Measurements from ENCODE around the gene SFSWAP.

DNA sequence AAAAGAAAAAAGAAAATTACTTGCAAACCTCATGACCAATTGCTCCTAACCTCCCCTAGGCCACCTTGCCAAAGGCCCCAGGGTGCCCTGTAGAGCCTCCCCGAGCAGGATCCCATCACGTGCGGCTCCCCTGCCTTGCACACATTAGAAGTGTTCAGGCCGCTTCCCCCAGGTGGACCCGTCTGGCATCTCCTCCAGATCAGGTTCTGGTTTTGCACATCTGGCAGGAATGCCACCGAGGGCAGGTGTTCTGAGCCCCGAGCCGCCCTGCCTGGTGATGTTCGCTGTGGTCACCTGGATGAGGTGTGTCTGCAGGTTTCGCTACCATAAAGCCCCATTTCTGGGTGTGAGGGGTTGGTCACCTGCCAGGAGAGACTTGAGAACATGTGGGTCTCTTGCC, 136.6 kb downstream of the SFSWAP start:
- TF ChIP-seq EZH2 (IDR thresholded peaks at IDR 0.05; ENCODE audit: borderline replicate concordance) (no peak), EZH2phosphoT487 (IDR thresholded peaks at IDR 0.05; ENCODE audit: low read depth, severe bottlenecking, unreplicated experiment) (no peak)
- TF ChIP-seq, protein P1, sequence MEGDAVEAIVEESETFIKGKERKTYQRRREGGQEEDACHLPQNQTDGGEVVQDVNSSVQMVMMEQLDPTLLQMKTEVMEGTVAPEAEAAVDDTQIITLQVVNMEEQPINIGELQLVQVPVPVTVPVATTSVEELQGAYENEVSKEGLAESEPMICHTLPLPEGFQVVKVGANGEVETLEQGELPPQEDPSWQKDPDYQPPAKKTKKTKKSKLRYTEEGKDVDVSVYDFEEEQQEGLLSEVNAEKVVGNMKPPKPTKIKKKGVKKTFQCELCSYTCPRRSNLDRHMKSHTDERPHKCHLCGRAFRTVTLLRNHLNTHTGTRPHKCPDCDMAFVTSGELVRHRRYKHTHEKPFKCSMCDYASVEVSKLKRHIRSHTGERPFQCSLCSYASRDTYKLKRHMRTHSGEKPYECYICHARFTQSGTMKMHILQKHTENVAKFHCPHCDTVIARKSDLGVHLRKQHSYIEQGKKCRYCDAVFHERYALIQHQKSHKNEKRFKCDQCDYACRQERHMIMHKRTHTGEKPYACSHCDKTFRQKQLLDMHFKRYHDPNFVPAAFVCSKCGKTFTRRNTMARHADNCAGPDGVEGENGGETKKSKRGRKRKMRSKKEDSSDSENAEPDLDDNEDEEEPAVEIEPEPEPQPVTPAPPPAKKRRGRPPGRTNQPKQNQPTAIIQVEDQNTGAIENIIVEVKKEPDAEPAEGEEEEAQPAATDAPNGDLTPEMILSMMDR (IDR thresholded peaks at IDR 0.05; ENCODE audit: poor library complexity): no peak

Measured in hepatocyte (in vitro differentiated cells).